ENCODE measurements around the gene DAP. TPM values are rescaled to one million over a fixed set of nuclear protein-coding genes. Genes with fewer than 3 reads are reported as not detected.
A peak's percentile ranks its signal among the peaks of the same experiment; 100 is the strongest.

DAP gene
- total and polyA plus RNA-seq, 2 of the 4 experiments (the other 2 are of a cell fraction): 49.6 to 189 TPM

DNA sequence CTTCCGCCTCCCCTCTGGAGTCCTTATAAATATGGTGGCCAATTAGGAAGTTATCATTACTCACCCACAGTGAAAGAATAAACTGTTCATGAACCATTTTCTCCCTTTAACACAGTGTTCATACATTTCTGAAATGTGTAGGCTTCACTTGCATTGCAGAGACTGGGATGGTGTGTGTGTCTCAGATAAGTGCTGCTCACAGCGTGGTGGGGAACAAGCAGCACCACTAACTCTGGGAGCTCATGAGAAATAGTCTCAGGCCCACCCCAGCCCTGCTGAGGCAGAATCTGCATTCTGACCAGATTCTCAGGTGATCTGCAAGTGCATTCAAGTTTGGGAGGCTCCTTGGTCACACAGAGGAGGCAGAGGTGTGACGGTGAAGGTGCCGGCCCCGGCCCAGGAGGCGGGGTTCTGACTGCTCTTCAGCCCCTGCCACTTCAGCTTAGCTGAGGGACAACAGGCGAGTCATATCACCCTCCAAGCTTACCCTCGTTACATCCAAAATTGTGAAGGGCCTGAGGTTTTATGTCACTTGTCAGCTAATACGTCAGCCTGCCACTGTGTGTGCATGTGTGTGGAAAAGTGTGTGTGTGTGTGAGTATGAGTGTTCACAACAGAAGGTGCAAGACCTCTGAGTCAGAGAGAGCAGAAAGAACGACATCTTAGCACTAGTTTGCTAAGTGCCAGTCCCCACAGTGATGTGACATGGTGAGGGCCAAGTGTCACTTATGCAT lies 34.7 kb downstream of the DAP start:
- Histone ChIP-seq H3K4me3 (ENCODE audit: insufficient read depth, low read depth, low read length) (no peak overlapping the region), H4K91ac (ENCODE audit: insufficient read depth, low read depth, low read length) (peak overlapping the region; percentile 40), H3K9me3 (ENCODE audit: control insufficient read depth, insufficient read depth, low read length) (no peaks in the 10 kb centered on the region), H2BK120ac (ENCODE audit: low read depth, low read length) (peak overlapping the region; percentile 50), H2BK20ac (ENCODE audit: low read depth, low read length) (peak overlapping the region; percentile 40), H3K4ac (ENCODE audit: low read depth, low read length) (peak overlapping the region; percentile 70), H4K5ac (ENCODE audit: low read depth, low read length) (peak overlapping the region; percentile 0), H3K27ac (ENCODE audit: insufficient read depth, low read length) (peak overlapping the region; percentile 59), H3K79me1 (ENCODE audit: low read depth in 1 of 2, low read length in 2 of 2) (peaks cover 44 to 82% of the 10 kb centered on the region in 2 experiments), H3K4me2 (ENCODE audit: low read depth, low read length) (no peak overlapping the region), H2BK15ac (ENCODE audit: low read depth, low read length) (peak overlapping the region; percentile 70; the same call in 2 of the 3 replicates), H3K4me1 (ENCODE audit: control insufficient read depth, insufficient read depth, low read length) (peaks cover 27% of the 10 kb centered on the region), H3K9me1 (ENCODE audit: insufficient read depth, low read length) (peaks cover 34% of the 10 kb centered on the region), H3K27me3 (ENCODE audit: control insufficient read depth, insufficient read depth, low read length) (no peaks in the 10 kb centered on the region), H3K36me3 (ENCODE audit: control insufficient read depth, insufficient read depth, low read length) (peaks cover 8% of the 10 kb centered on the region), H4K8ac (ENCODE audit: low read depth in 2 of 2, low read length in 2 of 2) (peak overlapping the region in 1 of 2 experiments; percentile 58; a peak in 2 of 4 replicates), H2BK5ac (ENCODE audit: low read depth, low read length, poor library complexity, severe bottlenecking) (peak overlapping the region; percentile 73), H3K56ac (ENCODE audit: extremely low read depth, insufficient read depth, low read length) (no peak overlapping the region), H3K14ac (replicated peaks; ENCODE audit: low read depth, low read length) (0 out of 2 replicates have a peak overlapping the region, but pooled peaks have one; percentile 58), H3K18ac (ENCODE audit: low read depth, low read length) (no peak overlapping the region), H3K23ac (ENCODE audit: low read depth, low read length) (peak overlapping the region; percentile 25; the same call in 1 of the 2 replicates), H2AFZ (replicated peaks; ENCODE audit: low read length, poor library complexity) (no peak overlapping the region), H3K9ac (ENCODE audit: low read depth, low read length) (no peak overlapping the region), H4K20me1 (ENCODE audit: insufficient read depth, low read length) (0 out of 2 replicates have a peak, but pooled peaks cover 3% of the 10 kb centered on the region), H2AK9ac (replicated peaks; ENCODE audit: low read depth, low read length, poor library complexity) (peak overlapping the region; percentile 2), H2AK5ac (ENCODE audit: low read depth, low read length) (peak overlapping the region; percentile 91)
- no TSS peak for BruUV-seq (replicated peaks)
- intact Hi-C loops (cut with micrococcal nuclease) (no loop called here), dilution Hi-C loops (cut with HindIII; ENCODE audit: low sequenced_read_pairs, unreplicated experiment) (no loop called here), in situ Hi-C loops (cut with MboI; ENCODE audit: low sequenced_read_pairs) (no loop called here)
- ATAC-seq (ENCODE audit: low read depth) (no peak), DNase-seq (peak; percentile 53)
- 61% methylated on average over 4 of the region's 10 CpGs; no CpG with 5 or more reads in 1 of the 2 experiments for WGBS, 2 experiments (ENCODE audit: extremely low coverage in 2 of 2, insufficient read length in 1 of 2)
- ChIA-PET CTCF (interaction anchor here (1.1 kb wide), 1 partner anchor 12 kb away, joined by 3 read pairs; no protein-coding TSS in a partner anchor), POLR2A (ENCODE audit: unreplicated experiment) (no interaction called here)
- TF ChIP-seq RCOR1 (IDR thresholded peaks at IDR 0.05; ENCODE audit: insufficient replicate concordance, low read length): no peak
- TF ChIP-seq, protein P1, sequence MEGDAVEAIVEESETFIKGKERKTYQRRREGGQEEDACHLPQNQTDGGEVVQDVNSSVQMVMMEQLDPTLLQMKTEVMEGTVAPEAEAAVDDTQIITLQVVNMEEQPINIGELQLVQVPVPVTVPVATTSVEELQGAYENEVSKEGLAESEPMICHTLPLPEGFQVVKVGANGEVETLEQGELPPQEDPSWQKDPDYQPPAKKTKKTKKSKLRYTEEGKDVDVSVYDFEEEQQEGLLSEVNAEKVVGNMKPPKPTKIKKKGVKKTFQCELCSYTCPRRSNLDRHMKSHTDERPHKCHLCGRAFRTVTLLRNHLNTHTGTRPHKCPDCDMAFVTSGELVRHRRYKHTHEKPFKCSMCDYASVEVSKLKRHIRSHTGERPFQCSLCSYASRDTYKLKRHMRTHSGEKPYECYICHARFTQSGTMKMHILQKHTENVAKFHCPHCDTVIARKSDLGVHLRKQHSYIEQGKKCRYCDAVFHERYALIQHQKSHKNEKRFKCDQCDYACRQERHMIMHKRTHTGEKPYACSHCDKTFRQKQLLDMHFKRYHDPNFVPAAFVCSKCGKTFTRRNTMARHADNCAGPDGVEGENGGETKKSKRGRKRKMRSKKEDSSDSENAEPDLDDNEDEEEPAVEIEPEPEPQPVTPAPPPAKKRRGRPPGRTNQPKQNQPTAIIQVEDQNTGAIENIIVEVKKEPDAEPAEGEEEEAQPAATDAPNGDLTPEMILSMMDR (conservative IDR thresholded peaks at IDR 0.05; ENCODE audit: low read depth, low read length): no peak
- no peak for TF ChIP-seq POLR2A (IDR thresholded peaks at IDR 0.05; ENCODE audit: low read depth, low read length)
